Stimulated activated CD8-positive, alpha-beta memory T cell treated with anti-CD3 and anti-CD28 coated beads, Interleukin-4, amount 100 ng/mL, for 4 hours (primary cell): Measurements from ENCODE around the gene S100Z.
A peak's percentile ranks its signal among the peaks of the same experiment; 100 is the strongest.
"Not testable (repeated sequence)": the region's sequence is repeated elsewhere in the genome, so short reads cannot be mapped to it uniquely, and the experiment has no call there.

ENCODE experiments used
- DNase-seq, 2 donors: peaks; one replicate each; pipeline ENCODE4 v3.0.0-alpha.2; 2020; ENCODE audit warnings: low read depth in 2 of 2, low spot score in 1 of 2

S100Z gene

GRCh38 chr5:76849419-76850291 lies at the start of gene S100Z:
TSS of gene S100Z (plus strand) at chr5:76850014. CDS start at chr5:76875360, 25,346 bp downstream.
- DNase-seq, result no peak

- no peak for DNase-seq
These were observed 49.2 kb upstream of the S100Z start for GRCh38 chr5:76800579-76800978.

DNA sequence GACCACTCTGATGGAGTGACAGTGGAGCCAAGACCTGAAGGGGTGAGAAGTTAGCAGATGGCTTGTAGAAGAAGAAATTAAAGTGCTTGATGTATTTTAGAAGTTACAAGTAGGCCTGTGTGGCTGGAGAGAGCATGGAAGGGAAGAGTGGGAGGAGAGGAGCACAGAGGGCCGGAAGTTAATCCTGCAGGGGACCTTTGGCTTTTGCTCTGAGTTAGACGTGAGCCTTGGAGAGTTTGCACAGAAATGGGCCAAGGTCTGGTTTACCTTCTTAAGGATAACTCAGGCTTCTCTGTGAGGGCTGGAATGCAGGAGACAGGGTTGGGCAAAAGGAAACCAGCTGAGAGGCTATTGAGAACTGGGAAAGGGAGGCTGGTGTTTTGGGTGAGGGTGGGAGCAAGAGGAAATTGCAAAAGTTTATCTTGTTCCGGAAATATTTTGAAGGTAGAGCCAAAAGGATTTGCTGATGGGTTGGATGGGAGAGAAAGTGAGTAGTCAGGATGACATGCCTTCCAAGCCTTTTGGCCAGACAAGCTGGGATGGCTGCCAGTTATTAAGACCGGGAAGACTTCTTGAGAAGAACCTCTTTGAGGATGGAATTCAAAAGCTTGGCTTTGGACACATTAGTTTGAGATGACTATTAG lies 48.5 kb upstream of the S100Z start:
- DNase-seq, result no peak

DNA sequence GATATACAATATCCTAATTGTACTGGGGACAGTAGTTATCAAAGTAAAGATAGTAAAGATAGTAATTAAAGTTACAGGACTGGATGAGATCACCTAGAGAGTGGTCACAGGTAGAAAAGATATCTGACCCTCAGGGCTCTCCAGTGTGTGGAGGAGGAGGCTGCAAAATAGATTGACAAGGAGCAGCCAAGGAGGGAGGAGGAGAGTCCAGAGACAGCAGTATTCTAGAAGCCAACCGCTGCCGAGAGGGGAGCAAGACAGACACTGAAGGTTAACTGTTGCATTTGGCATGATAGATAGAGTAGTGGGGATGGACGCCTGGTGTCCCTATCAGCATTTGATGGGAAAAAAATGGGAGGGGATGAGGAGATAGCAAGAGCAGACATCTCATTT lies 48.0 kb upstream of the S100Z start:
- no peak for DNase-seq

GRCh38 chr5:76804266-76804665 lies 45.5 kb upstream of the S100Z start:
- DNase-seq, result no peak

GRCh38 chr5:76805821-76806505 lies 43.9 kb upstream of the S100Z start:
- DNase-seq, result no peak

DNA sequence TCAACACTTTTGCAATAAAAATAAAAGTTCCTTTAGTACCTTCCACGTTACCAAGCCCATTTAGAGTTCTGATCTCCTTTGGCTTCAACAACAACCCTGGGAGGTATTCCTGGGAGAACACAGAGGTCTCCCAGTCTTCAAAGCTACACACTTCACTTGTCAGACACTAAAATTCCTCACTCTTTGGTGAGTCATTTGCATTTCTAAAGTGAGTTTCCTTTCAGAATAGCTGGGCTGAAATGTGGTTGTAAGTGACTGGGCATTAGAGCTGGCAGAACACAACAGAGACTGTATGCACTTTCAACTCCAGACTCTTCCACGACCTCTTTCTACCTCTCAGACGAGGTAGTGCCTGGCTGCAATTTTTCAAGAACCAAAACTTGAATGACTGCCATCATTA lies 42.5 kb upstream of the S100Z start:
- no peak for DNase-seq

GRCh38 chr5:76808141-76808691 lies 41.6 kb upstream of the S100Z start:
- DNase-seq, result no peak

GRCh38 chr5:76809141-76809540 lies 40.7 kb upstream of the S100Z start:
- DNase-seq, result no peak

DNA sequence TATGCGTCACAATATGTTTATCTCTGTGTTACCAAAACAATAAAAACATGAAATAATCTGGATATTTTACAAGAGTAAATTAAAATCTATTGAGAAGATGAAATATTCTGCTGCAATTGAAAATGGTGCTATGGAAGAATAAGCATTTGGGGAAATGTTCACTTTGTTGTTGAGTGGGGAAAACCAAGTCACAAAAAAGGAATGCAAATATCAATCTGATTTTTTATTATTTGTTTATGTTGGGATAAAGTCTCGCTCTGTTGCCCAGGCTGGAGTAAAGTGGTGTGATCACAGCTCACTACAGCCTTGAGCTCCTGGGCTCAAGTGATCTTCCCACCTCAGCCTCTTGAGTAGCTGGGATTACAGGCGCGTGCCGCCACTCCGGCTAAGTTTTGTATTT lies 39.6 kb upstream of the S100Z start:
- DNase-seq, result no peak

- DNase-seq, result no peak
These were observed 38.6 kb upstream of the S100Z start for GRCh38 chr5:76811214-76811613.

DNA sequence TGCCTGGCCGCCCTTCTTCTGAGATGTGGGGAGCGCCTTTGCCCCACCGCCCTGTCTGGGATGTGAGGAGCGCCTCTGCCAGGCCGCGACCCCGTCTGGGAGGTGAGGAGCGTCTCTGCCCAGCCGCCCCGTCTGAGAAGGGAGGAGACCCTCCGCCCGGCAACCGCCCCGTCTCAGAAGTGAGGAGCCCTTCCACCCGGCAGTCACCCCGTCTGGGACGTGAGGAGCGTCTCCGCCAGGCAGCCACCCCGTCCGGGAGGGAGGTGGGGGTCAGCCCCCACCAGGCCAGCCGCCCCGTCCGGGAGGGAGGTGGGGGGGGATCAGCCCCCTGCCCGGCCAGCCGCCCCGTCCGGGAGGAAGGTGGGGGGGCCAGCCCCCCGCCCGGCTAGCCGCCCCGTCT lies 37.6 kb upstream of the S100Z start:
- not testable (repeated sequence) for DNase-seq

- no peak for DNase-seq
These were observed 35.7 kb upstream of the S100Z start for GRCh38 chr5:76813982-76814562.

- DNase-seq, result no peak
These were observed 33.5 kb upstream of the S100Z start for GRCh38 chr5:76816110-76816831.

GRCh38 chr5:76818844-76819831 lies 30.7 kb upstream of the S100Z start, which contains the start of gene F2RL1:
TSS of gene F2RL1 (plus strand) at chr5:76819030. CDS start at chr5:76819183, 153 bp downstream.
- DNase-seq, result peak; percentile 7 to 20

DNA sequence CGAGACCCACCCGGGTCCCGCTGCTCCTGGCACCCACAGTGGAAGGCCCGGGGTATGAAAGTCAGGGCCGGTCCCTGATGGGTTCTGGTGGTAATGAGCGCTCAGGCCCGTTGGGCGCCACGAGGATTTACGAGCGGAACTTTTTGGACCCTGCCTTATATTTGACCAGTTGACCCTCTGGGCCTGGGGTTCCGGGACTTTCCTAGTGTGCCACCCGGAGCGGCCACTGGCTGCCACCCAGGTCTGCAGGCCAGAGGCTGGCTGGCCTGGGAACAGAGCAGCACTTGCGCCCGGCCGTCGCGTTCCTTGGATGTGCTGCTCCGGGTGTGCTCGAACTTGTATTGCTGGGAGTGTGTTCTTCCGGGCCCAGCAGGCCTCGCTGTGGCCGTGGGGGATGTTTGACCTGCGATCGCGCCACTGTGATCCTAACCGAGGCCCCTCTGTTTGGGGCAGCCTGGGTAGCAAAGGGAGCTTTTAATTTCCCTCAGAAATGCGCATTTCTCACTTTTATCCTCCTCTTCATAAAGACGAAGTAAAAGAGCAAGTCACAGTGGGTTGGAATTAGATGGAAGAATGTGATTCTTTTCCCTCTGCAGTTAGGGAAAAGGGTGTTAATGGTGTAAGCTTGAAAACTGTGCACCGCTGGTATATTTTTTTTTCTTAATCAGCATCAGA lies 29.8 kb upstream of the S100Z start:
- DNase-seq, result no peak

DNA sequence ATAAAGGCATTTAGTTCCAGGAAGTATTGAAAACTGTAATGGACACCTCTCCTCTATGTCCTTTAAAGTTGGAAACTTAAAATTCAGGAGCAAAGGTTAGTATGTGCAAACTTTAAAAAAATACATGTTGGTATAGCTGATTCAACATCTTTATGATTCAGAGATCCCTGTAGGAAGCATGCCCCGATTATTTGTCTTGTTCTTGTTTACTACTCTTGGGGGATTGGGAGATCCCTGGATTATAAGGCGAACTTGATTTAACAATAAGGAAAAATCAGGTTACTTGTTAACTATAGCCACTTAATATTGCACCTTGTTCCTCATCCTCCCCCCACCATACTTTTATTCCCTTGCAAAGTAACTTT lies 29.3 kb upstream of the S100Z start:
- DNase-seq, result no peak

GRCh38 chr5:76821136-76821535 lies 28.7 kb upstream of the S100Z start:
- DNase-seq, result no peak
